Measurements from ENCODE around the gene CAMSAP3.

GRCh38 chr19:7602935-7603497 lies 7.4 kb downstream of the CAMSAP3 start:
- TF ChIP-seq CTCF (IDR thresholded peaks at IDR 0.05; ENCODE audit: insufficient read depth, low read depth, low read length): no peak
- no peak for TF ChIP-seq EZH2 (IDR thresholded peaks at IDR 0.05; ENCODE audit: insufficient read depth, low read length)

Measured in astrocyte (in vitro differentiated cells and primary cell).